Mesothelial cell of epicardium (in vitro differentiated cells): ENCODE data around the gene APP. TPM values are rescaled to one million over a fixed set of nuclear protein-coding genes. Genes with fewer than 3 reads are reported as not detected.

ENCODE experiments used
- DNase-seq, 2 experiments: peaks; one replicate each; pipeline ENCODE4 v3.0.0; 2021; ENCODE audit warnings: low spot score in 2 of 2; ENCODE audit not compliant: unreplicated experiment in 2 of 2
- H3K27ac Mint-ChIP-seq: 2 replicates; pipeline ENCODE4 v1.8.0; 2021; ENCODE audit warnings: mixed read lengths
- H3K27me3 Mint-ChIP-seq: 2 replicates; pipeline ENCODE4 v1.8.0; 2021; ENCODE audit warnings: low read depth, mixed read lengths
- H3K36me3 Mint-ChIP-seq: 2 replicates; pipeline ENCODE4 v1.8.0; 2021; ENCODE audit warnings: mixed read lengths
- H3K4me1 Mint-ChIP-seq: 2 replicates; pipeline ENCODE4 v1.8.0; 2021; ENCODE audit warnings: mixed read lengths
- H3K4me3 Mint-ChIP-seq: 2 replicates; pipeline ENCODE4 v1.8.0; 2021; ENCODE audit warnings: mild to moderate bottlenecking, moderate library complexity, mixed read lengths
- H3K9me3 Mint-ChIP-seq: 2 replicates; pipeline ENCODE4 v1.8.0; 2021; ENCODE audit warnings: mixed read lengths
- total RNA-seq: library from RNA; stranded (reverse); gene quantifications from 3 replicates; pipeline ENCODE4 v1.2.1, GENCODE V29; 2021
- TF ChIP-seq, protein P1 (sequence below): fragments of 200-600 bp; sonication (generic); IDR thresholded peaks from one replicate; pipeline ENCODE4 v1.5.0; 2021; ENCODE audit warnings: antibody characterized with exemption; ENCODE audit not compliant: unreplicated experiment

Gene APP
- total RNA-seq, 1 donor from 2014 or later, result 495 TPM

- no peak for DNase-seq
These were observed 339.1 kb downstream of the APP start for GRCh38 chr21:25831300-25831960.

More at GRCh38 chr21:25831300-25831960, 339.1 kb downstream of the APP start:
- Mint-ChIP-seq H3K4me1 (peaks cover 47% of the 10 kb centered on the region), H3K9me3 (peaks cover 17% of the 10 kb centered on the region), H3K36me3 (peaks cover 9% of the 10 kb centered on the region), H3K4me3 (no peak overlapping the region), H3K27ac (peak overlapping the region; percentile 21), H3K27me3 (no peaks in the 10 kb centered on the region)
- TF ChIP-seq, protein P1, sequence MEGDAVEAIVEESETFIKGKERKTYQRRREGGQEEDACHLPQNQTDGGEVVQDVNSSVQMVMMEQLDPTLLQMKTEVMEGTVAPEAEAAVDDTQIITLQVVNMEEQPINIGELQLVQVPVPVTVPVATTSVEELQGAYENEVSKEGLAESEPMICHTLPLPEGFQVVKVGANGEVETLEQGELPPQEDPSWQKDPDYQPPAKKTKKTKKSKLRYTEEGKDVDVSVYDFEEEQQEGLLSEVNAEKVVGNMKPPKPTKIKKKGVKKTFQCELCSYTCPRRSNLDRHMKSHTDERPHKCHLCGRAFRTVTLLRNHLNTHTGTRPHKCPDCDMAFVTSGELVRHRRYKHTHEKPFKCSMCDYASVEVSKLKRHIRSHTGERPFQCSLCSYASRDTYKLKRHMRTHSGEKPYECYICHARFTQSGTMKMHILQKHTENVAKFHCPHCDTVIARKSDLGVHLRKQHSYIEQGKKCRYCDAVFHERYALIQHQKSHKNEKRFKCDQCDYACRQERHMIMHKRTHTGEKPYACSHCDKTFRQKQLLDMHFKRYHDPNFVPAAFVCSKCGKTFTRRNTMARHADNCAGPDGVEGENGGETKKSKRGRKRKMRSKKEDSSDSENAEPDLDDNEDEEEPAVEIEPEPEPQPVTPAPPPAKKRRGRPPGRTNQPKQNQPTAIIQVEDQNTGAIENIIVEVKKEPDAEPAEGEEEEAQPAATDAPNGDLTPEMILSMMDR, result no peak
